HG02938 (cell line): Measurements from ENCODE around the gene GAPDHS.

Experiments
- ATAC-seq: cut with Tn5 transposase; IDR thresholded peaks from one replicate; pipeline ENCODE4 v1.9.1; 2021; ENCODE audit warnings: mild to moderate bottlenecking, moderate library complexity; ENCODE audit not compliant: unreplicated experiment

The GAPDHS gene

DNA sequence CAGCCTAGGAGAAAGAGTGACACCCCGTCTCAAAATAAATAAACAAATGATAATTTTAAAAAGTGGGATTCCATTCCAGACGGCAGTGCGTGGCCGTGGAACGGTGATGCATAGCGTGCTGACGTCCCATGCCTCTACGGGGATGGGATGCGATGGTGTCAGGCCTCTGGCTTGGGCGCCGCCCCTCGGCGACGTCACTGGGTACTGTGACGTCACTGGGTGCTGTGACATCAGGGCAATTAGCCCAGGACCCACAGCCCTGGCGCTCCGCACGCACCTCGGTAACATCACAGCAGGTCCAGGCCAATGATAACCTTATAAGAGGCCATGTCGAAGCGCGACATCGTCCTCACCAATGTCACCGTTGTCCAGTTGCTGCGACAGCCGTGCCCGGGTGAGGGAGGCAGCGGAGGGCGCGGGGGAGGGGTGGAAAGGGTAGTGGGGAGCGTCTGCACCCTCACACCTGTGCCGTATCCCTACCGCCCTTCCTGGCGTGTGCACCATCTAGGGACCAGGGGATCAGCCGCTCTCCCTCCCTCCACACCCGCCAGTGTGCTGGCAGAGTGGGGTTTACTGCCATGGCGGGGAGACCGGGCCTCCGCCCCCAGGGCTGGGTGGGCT lies at the start of gene GAPDHS:
TSS of gene GAPDHS (plus strand) at position 256 of the 621 bp plus-strand sequence. CDS start at position 328, 72 bp downstream.
- no peak for ATAC-seq

DNA sequence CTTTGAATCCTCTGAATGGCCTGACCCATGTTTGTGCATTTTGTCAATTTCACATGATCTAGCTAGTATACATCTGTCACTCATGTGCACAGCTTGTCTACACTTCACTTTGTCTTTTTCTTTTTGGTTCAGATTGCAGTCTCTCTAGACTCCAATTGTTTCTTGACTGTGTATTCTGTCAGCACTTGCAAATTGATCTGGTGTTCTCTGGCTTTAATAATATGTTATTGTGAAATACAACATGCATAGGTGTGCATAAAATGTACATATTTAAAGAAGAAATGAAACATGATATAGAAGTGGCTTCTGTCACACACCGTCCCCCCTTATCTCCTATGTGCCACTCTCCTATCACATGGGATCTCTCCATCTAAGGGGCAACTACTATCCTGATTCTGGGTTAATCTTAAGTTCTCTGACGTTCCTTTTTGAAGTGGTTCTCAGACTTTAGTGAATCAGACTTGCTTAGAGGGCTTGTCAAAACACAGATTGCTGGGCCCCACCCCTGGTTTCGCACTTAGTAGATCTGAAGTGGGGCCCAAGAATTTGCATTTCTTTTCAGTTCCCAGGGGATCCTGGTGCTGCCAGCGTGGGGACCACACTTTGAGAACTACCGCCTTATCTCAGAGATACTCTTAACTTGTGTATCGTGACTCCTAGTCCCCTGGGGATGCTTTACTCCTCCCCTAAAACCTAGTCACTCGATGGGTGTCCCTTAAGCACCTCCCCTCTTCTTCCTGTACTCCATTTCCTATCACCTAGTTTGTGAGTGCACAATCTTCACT lies 48.8 kb upstream of the GAPDHS start:
- ATAC-seq = no peak

GRCh38 chr19:35486268-35486708 lies 47.0 kb upstream of the GAPDHS start:
- ATAC-seq = no peak

DNA sequence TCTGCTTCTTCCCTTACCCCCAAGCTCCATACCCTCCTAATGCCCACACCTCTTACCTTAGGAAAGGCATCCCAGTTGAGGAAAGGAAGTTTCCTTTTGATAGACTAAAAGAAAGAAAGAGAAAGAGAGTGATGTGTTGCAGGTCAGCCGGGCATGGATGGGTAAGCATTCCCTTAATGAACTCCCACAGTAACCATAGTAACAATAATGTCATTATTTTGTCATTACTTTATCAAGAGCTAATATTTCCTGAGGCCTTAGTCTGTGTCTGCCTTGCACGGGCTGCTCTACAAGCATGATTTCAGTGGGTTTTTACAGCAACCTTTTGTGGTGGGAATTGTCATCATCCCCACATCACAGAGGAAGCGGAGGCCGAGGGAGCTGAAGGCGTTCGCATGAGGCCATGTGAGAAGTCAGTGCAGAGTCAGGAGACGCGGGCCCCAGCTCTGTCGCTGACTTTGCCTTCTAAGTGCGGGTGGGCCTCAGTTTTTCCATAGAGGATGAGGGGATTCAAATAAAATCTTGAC lies 45.5 kb upstream of the GAPDHS start:
- no peak for ATAC-seq

GRCh38 chr19:35488677-35489076 lies 44.6 kb upstream of the GAPDHS start:
- no peak for ATAC-seq

DNA sequence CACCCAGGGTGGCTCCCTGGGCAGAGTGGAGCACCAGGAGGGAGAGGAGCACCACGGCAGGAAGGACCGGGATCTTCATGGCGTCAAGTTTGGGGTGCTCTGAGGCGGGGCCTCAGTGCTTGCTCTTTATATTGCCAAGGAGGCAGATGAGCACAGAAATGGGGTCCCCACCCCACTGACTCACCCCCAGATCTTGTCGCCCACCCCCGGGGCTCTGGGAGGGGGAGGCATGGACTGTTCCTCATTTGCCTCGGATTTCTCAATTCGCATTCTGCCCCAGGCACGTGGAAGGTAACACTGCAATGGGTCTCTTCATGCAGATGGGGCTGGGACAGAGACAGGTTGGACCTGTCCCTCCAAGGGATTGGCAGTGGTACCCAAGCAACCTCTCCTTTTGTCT lies 42.9 kb upstream of the GAPDHS start, which contains the start of gene KRTDAP:
TSS of gene KRTDAP (minus strand) at position 101 of the 400 bp plus-strand sequence. CDS start at position 79, 22 bp downstream.
- no peak for ATAC-seq

- ATAC-seq = no peak
Measured at GRCh38 chr19:35491836-35492360, 41.4 kb upstream of the GAPDHS start.

- ATAC-seq = no peak
Measured at GRCh38 chr19:35493971-35494370, 39.3 kb upstream of the GAPDHS start.

DNA sequence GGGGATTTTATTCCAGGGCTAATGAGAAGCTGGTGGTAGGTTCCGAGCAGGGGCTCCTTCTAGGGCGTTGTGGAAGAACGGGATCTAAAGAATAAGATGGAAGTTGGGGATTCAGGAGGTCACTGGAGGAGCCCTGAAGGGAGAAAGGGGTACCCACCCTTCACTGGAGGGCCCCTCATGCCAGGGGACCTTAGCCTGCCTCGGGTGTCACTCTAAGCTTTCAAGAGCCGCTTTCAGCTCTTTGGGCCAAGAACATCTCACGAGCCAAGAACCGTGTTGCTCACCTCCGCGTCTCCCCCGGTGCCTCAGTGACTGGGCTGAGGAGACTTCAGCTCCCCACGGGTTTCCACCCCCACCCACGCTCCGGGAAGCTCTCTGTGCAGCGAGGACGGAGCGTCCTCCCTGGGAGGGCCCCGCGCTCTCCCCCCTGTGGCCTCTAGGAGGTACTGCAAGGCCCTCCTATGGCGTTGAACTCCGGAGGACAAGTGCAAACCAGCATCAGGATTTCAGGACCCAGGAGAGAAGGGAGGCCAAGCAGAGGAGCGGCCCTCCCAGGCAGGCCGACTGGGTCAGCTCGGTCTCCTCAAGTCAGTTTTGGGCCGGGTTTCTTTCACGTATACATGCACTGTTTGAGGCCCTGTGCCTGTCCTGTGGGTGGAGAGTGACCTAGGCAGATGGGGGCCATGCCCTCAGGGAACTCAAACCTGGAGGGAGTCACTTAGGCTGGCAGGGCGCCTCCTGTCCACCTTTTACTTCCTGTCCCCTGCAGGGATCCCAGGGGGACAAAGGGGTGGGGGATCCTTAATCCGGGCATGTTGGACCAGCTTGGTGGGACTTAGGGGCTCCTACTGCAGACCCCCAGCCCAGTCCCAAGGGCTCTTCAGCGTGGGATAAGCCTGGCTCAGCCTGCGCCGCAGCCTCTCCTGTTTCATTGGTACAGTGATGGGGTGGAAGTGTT lies 37.9 kb upstream of the GAPDHS start:
- ATAC-seq = no peak

- no peak for ATAC-seq
Measured at GRCh38 chr19:35497406-35497805, 35.9 kb upstream of the GAPDHS start.

DNA sequence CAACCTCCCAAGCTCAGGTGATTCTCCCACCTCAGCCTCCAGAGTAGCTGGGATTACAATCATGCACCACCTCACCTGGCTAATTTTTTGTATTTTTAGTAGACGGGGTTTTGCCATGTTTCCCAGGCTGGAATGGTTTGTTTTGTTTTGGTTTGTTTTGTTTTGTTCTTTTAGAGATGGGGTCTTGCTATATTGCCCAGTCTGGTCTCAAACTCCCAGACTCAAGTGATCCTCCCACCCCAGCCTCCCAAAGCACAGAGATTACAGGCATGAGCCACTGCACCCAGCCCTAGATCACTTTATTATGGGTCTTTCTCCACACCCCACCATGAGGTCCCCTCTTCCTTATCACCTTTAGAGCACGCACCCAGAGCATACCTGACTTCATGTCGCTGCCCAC lies 35.0 kb upstream of the GAPDHS start:
- ATAC-seq = no peak

DNA sequence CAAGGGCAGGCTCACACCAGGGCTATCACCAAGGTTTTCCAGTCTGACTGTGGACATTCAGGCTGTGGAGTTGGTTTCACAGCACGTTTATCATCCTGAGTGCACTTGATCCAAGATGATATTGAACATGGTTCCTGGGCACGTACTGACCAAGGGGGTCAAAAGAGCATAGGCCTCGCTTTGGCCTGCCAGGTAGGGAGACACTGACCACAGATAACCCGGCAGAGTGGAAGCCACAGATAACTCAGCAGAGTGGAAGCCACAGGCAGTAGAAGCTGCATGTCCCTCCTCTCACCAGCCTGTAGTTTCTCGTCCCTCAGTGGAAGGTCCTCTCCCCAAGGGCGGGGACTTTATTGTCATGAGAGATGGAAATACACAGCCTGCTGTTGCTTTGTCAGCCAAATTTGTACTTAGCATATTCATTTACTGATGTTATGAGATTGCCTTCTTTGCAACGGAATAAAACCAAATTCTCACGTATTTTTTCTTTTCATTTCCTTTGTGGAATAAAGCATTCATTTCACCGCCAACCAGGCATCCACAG lies 34.2 kb upstream of the GAPDHS start:
- no peak for ATAC-seq

- ATAC-seq = no peak
Measured at GRCh38 chr19:35500611-35501010, 32.6 kb upstream of the GAPDHS start.

GRCh38 chr19:35501684-35502083 lies 31.6 kb upstream of the GAPDHS start:
- ATAC-seq = no peak

DNA sequence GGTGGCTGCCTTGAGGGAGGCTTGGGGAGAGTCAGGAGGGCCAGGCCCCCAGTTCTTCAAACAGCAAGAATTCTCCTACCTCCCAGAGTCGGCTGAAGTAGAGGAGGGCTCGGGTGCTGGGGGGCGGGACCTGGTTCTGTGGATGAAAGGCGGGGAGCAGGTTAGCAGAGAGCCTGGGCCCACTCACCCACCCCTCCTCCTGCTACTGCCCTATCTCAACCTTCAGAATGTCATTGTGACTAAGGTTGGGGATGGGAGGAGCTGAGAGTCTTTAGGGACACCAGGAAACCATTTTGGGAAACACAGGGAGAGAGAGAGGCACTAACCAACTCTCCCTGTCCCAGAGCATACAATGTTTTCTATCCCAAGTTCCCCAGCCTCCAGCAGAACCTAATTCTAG lies 30.5 kb upstream of the GAPDHS start:
- ATAC-seq = no peak

- no peak for ATAC-seq
Measured at GRCh38 chr19:35506011-35506410, 27.2 kb upstream of the GAPDHS start.

- ATAC-seq = no peak
Measured at GRCh38 chr19:35507561-35507960, 25.7 kb upstream of the GAPDHS start.

GRCh38 chr19:35508129-35508528 lies 25.1 kb upstream of the GAPDHS start:
- no peak for ATAC-seq

DNA sequence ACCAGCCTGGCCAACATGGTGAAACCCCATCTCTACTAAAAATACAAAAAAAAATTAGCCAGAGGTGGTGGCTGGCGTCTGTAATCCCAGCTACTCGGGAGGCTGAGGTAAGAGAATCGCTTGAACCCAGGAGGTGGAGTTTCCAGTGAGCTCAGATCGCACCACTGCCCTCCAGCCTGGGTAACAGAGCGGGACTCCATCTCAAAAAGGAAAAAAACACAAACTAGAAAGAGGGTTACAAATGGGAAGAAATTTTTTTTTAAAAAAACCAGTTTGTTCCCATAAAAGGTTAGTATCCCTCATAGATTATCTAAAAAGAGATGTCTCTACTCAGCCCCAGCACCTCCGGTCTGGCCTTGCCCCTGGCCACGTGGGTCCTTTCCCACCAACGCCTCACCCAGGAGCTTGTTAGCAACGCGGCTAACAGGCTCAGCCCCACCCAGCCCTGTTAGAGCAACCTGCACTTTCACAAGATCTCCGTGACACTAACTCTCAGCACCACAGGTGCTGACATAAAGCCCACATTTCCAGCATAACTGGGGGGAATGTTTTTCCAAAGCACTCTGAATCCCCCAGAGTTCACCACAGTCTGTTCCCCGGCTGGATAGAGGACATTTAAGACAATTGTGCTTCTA lies 24.1 kb upstream of the GAPDHS start:
- no peak for ATAC-seq
